Esophagus (tissue), 2 donors: ENCODE measurements around the gene TOMM5. TPM values are rescaled to one million over a fixed set of nuclear protein-coding genes. Genes with fewer than 3 reads are reported as not detected.
"Not testable (repeated sequence)": the region's sequence is repeated elsewhere in the genome, so short reads cannot be mapped to it uniquely, and the experiment has no call there.

Experiments
- H3K27ac ChIP-seq, 2 donors: one replicate each; pipeline ENCODE4 v1.5.1; 2013; ENCODE audit warnings: low read depth in 2 of 2, mild to moderate bottlenecking in 2 of 2, inconsistent platforms in 1 of 2, low read length in 1 of 2, moderate library complexity in 1 of 2
- H3K27me3 ChIP-seq, 2 donors: one replicate each; pipeline ENCODE4 v1.6.1; 2013; ENCODE audit warnings: low read length in 2 of 2, control low read depth in 1 of 2, mild to moderate bottlenecking in 1 of 2; ENCODE audit not compliant: insufficient read depth in 2 of 2, control insufficient read depth in 1 of 2
- H3K36me3 ChIP-seq, 2 donors: one replicate each; pipeline ENCODE4 v1.6.1; 2013; ENCODE audit warnings: low read length in 1 of 2; ENCODE audit not compliant: control insufficient read depth in 2 of 2, insufficient read depth in 2 of 2
- H3K4me1 ChIP-seq, 2 donors: one replicate each; pipeline ENCODE4 v1.6.1; 2013; ENCODE audit warnings: low read length in 1 of 2; ENCODE audit not compliant: control insufficient read depth in 2 of 2, insufficient read depth in 2 of 2
- H3K4me3 ChIP-seq, 2 donors: one replicate each; pipeline ENCODE4 v1.5.1; 2013; ENCODE audit warnings: low read length in 2 of 2, mild to moderate bottlenecking in 2 of 2, low read depth in 1 of 2, moderate library complexity in 1 of 2
- H3K9me3 ChIP-seq, 2 donors: one replicate each; pipeline ENCODE4 v1.6.1; 2013; ENCODE audit warnings: mild to moderate bottlenecking in 2 of 2, low read depth in 1 of 2, low read length in 1 of 2, moderate library complexity in 1 of 2; ENCODE audit not compliant: control insufficient read depth in 2 of 2, insufficient read depth in 1 of 2
- WGBS, 2 donors: extraction: QIAGEN DNeasy Blood & Tissue Kit; methylation state at CpG; one replicate each; pipeline ENCODE4 v1.1.7; 2013; 5-methylcytosine and 5-hydroxymethylcytosine counted together
- polyA plus RNA-seq, 2 donors: library from polyadenylated mRNA; stranded (reverse); fragments of 200-250 nt; gene quantifications; one replicate each; pipeline ENCODE4 v1.2.3, GENCODE V29; 2013
- donor health status: healthy with polysubstance abuse.
- donor health status: Bipolar disorder and iron deficiency.

The TOMM5 gene
- polyA plus RNA-seq, 2 donors: 93.3 to 113 TPM

DNA sequence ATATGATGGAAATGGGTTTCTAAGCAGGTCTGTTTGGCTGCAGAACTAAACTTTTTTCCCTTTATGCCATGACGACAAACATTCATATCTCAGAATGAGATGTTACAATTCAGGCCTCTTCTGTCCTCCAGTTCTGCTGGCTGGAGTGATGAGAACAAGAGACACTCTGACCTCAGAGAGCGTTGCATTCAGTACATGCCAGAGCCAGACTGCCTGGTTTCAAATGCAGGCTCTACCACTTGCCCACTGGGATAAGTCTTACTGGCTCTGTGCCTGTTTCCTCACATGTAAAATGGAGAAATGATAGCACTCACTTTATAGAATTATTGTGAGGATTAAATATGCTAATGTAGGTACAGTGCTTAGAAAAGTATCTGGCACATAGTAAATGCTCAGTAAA lies 24.8 kb upstream of the TOMM5 start:
- no peak overlapping the region for H3K27ac ChIP-seq
- no peak overlapping the region for H3K4me3 ChIP-seq
- no peaks in the 10 kb centered on the region for H3K4me1 ChIP-seq
- no peaks in the 10 kb centered on the region for H3K36me3 ChIP-seq
- no peaks in the 10 kb centered on the region for H3K9me3 ChIP-seq
- H3K27me3 ChIP-seq: peaks cover 0 to 3% of the 10 kb centered on the region in 2 donors
- WGBS, 2 donors: 87 to 89% methylated on average over 2 of the region's 2 CpGs

DNA sequence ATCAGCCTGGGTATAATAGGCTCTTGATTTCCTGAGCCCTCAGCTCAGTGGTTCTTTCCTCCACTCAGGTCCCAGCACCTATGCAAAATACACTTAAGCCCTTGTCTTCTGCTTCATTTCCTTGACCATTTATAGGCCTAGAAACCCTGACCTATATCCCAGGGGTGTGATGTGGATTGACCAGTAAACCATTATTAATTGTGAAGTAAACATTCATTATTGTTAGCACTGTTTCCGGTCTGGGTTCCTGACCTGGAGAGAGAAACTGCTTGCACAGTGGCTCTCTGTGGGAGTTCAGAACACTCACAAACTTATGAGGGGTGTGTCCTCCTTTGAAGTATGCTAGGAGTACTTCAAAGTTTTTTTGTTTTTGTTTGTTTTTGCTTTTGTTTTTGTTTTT lies 19.6 kb upstream of the TOMM5 start:
- no peak overlapping the region for H3K27ac ChIP-seq
- WGBS, 2 donors: 45 to 76% methylated on average over 1 of the region's 1 CpG
- H3K27me3 ChIP-seq: peaks cover 0 to 3% of the 10 kb centered on the region in 2 donors
- H3K36me3 ChIP-seq: no peaks in the 10 kb centered on the region
- no peaks in the 10 kb centered on the region for H3K9me3 ChIP-seq
- H3K4me1 ChIP-seq: no peaks in the 10 kb centered on the region
- H3K4me3 ChIP-seq: no peak overlapping the region

DNA sequence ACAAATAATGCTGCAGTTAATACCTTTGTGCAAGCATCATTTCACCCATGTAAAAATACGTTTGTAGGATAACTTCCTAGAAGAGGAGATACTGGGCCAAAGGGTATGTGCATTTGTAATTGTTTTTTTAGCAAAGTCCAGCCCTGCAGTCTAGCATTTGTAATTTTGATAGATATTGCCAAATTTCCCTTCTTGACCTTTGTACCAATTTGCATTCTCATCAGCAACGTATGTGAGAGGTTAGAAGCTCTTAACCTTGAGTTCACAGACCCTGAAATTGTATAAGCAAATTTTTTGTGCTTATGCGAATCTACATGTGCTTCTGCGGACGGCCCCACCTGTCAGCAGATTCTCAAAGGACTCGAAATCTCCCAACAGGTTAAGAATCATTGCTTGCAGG lies 18.6 kb upstream of the TOMM5 start:
- no peaks in the 10 kb centered on the region for H3K9me3 ChIP-seq
- peaks cover 0 to 3% of the 10 kb centered on the region in 2 donors for H3K27me3 ChIP-seq
- no peak overlapping the region for H3K4me3 ChIP-seq
- H3K27ac ChIP-seq: no peak overlapping the region
- WGBS, 2 donors: 67 to 73% methylated on average over 6 of the region's 6 CpGs
- no peaks in the 10 kb centered on the region for H3K36me3 ChIP-seq
- no peaks in the 10 kb centered on the region for H3K4me1 ChIP-seq

DNA sequence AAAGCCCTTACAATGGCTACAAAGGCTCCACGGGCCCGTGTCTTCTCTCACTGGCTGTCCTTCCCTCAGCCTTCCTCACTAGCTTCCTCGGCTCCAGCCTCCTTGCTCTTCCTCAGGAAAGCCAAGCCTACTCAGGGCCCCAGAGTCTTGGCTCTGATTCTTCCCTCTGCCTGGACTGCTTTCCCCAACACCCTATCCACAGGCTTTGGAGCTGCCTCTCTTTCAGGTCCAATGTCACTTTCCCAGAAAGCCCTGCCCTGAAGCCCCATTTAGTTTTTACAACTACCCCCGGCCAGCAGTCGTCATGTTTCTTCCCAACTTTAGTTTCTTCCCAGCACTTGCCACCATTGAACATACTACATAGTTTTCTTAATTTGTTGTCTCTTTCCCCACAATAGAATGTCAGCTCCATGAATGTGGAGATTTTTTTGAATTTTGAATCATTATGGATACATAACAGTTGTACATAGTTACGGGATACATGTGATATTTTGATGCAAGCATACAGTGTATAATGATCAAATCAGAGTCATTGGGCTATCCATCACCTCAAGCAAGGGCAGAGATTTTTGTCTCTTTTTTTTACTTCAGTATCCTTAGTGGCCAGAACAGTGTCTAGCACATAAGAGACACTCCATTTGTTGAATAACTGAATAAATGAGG lies 17.5 kb upstream of the TOMM5 start:
- Histone ChIP-seq H3K27me3 (peaks cover 0 to 3% of the 10 kb centered on the region in 2 donors), H3K9me3 (no peaks in the 10 kb centered on the region), H3K4me3 (no peak overlapping the region), H3K36me3 (no peaks in the 10 kb centered on the region), H3K4me1 (no peaks in the 10 kb centered on the region), H3K27ac (no peak overlapping the region)
- WGBS, 2 donors: 72% methylated on average over 6 of the region's 6 CpGs

DNA sequence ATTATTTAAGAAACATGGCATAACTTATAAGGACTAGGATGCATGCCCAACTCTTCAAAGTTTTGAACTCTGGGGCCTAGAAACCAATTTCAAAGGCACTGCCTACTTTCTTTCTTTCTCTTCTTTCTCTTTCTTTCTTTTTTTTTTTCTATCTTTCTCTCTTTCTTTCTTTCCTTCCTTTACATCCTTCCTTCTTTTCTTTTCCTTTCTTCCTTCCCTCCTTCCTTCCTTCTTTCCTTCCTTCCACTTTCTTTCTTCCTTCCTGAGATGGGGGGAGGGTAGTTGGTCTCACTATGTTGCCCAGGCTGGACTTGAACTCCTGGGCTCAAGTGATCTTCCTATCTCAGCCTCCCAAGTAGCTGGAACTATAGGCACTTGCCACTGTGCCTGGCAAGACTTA lies 15.9 kb upstream of the TOMM5 start:
- H3K27ac ChIP-seq: no peak overlapping the region
- H3K9me3 ChIP-seq: no peaks in the 10 kb centered on the region
- no peaks in the 10 kb centered on the region for H3K27me3 ChIP-seq
- no peak overlapping the region for H3K4me3 ChIP-seq
- no peaks in the 10 kb centered on the region for H3K36me3 ChIP-seq
- H3K4me1 ChIP-seq: no peaks in the 10 kb centered on the region

DNA sequence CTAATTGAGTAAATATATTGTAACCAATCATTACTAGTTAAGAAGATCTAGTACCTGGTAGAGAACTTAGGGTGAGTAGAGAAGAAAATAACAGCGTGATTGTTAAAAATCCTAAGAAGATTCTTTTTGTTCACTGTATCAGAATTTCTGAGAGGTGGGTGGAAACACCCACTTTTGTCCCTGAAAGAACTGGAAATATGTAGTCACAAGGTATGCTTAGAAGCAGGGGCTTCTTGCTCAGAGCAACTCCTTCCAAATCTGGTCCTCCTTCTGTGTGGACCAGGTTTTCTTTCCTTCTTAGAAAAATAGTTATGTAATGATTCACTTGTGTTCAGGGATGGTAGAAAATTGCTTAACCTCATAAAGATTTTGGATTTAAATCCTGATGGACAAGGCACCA lies 11.9 kb upstream of the TOMM5 start:
- H3K27ac ChIP-seq: no peak overlapping the region

DNA sequence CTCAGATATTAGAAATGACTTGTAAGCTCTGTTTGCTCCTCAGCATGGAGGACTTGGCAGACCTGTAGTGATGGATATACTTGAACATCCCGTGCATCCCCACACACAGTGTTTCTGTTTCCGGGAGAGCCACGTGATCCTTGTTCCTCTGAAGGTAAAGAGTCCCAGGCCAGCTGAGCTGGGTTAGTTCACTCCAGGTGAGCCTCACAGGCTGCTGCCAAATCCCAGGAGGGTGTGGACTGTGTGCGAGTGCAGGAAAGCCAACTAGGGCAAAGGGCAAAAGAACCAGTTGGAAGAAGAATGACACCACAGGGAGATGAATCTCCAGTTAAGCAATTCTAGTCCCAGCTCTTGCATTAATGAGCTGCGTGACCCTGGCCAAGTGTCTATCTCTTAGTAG lies 10.4 kb upstream of the TOMM5 start:
- peak overlapping the region; percentile 22 to 75 for H3K27ac ChIP-seq

More for the DNA sequence above, 11.9 kb upstream of the TOMM5 start:
- Histone ChIP-seq H3K9me3 (no peaks in the 10 kb centered on the region), H3K4me1 (no peaks in the 10 kb centered on the region), H3K27me3 (no peaks in the 10 kb centered on the region), H3K4me3 (no peak overlapping the region), H3K36me3 (no peaks in the 10 kb centered on the region)
- WGBS, 2 donors: 85 to 86% methylated on average over 1 of the region's 1 CpG

DNA sequence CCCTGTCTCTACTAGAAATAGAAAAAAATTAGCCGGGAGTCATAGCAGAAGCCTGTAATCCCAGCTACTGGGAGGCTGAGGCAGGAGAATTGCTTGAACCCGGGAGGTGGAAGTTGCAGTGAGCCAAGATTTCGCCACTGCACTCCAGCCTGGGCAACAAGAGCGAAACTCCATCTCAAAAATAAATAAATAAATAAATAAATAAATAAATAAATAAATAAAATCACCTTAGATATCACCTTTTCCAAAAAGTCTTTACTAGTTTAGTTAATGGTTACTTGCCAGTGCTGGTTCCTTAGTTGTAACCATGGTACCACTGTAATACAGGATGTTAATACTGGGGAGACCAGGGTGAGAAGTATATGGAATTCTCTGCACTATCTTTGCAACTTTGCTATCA lies 9.7 kb upstream of the TOMM5 start:
- not testable (repeated sequence) for H3K27me3 ChIP-seq, H3K27ac ChIP-seq, H3K36me3 ChIP-seq, H3K4me3 ChIP-seq, H3K9me3 ChIP-seq, H3K4me1 ChIP-seq
- 79 to 88% methylated on average over 4 of the region's 4 CpGs for WGBS, 2 donors

More for the DNA sequence above, 10.4 kb upstream of the TOMM5 start:
- Histone ChIP-seq H3K4me1 (no peaks in the 10 kb centered on the region), H3K9me3 (no peaks in the 10 kb centered on the region), H3K27me3 (no peaks in the 10 kb centered on the region), H3K36me3 (no peaks in the 10 kb centered on the region), H3K4me3 (no peak overlapping the region)
- WGBS, 2 donors: 32 to 40% methylated on average over 5 of the region's 5 CpGs

DNA sequence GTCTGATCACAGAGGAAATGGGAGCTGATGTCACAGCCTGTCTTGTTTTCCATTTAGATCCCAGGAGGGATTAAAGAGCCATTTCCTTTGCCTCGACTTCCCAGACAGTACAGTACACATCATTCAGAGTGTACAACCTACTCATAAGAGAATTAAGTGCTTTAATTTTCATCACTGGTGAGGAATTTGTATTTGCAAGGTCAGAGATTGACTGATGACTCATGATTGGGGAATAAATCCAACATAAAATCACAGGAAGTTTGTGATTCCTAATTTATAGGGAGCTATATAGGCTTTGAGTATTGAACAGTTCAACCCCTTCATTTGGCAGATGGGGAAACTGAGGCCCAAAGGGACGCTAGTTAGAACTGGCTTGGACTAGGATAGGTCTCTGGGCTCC lies 4.1 kb upstream of the TOMM5 start:
- Histone ChIP-seq H3K4me1 (peaks cover 0 to under 1% of the 10 kb centered on the region in 2 donors), H3K9me3 (no peaks in the 10 kb centered on the region), H3K27me3 (no peaks in the 10 kb centered on the region), H3K4me3 (no peak overlapping the region), H3K36me3 (no peaks in the 10 kb centered on the region), H3K27ac (no peak overlapping the region)
- 44 to 50% methylated on average over 2 of the region's 2 CpGs for WGBS, 2 donors

DNA sequence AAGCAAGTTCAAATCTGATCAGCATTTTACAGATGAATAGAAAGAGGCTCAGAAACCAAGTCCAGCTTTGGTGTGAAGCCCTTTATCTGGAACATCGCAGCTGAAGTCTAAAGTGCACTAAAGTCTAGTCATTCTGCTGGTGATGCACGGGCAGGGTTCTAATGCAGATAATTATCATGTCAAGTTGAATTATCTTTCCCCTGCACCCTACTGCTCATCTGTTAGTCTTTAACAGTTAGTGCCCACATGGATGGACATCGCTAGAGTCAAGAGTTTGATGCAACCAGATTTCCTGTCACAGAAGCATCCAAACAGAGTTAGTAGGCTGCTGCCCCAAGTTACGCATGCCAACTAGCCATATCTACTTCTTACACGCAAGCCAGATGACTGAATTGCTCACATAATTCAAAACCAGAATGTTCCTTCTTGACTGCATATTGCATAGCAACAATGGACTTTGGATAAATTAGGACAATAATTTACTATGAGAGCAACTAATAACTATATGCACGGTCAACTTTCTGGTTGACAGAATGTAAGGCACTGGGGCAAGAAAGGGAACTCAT lies 1.6 kb upstream of the TOMM5 start:
- H3K27me3 ChIP-seq: no peaks in the 10 kb centered on the region
- H3K4me1 ChIP-seq: peaks cover 0 to 4% of the 10 kb centered on the region in 2 donors
- WGBS, 2 donors: 78 to 86% methylated on average over 6 of the region's 6 CpGs
- no peak overlapping the region for H3K27ac ChIP-seq
- H3K36me3 ChIP-seq: no peaks in the 10 kb centered on the region
- H3K9me3 ChIP-seq: no peaks in the 10 kb centered on the region
- H3K4me3 ChIP-seq: no peak overlapping the region
